Epithelial cell of proximal tubule (primary cell): ENCODE results near the gene SELENBP1. TPM values are rescaled to one million over a fixed set of nuclear protein-coding genes. Genes with fewer than 3 reads are reported as not detected.

Experiments used
- DNase-seq: peaks from one replicate; pipeline ENCODE4 v3.0.0-alpha.2; 2011; ENCODE audit warnings: low read depth
- H3K4me3 ChIP-seq: 2 replicates; pipeline ENCODE4 v1.5.1; 2011; ENCODE audit warnings: low read depth, mild to moderate bottlenecking, low read length
- CTCF ChIP-seq: conservative IDR thresholded peaks from 2 replicates; pipeline ENCODE4 v1.5.1; 2012; ENCODE audit warnings: low read depth, mild to moderate bottlenecking, low read length
- total RNA-seq: library from RNA; depleted of rRNA; stranded (reverse); fragments of >200 nt; gene quantifications from 2 replicates; pipeline ENCODE4 v1.2.3, GENCODE V29; 2015

The SELENBP1 gene
- total RNA-seq, 1 donor from 2014 or later = 5.9 TPM

GRCh38 chr1:151343587-151343986, 28.9 kb downstream of the SELENBP1 start:
- no peak for TF ChIP-seq CTCF
- DNase-seq = no peak
- H3K4me3 ChIP-seq = no peak overlapping the region

GRCh38 chr1:151342569-151342968, 29.9 kb downstream of the SELENBP1 start:
- no peak overlapping the region for H3K4me3 ChIP-seq
- DNase-seq = no peak
- no peak for TF ChIP-seq CTCF

- no peak overlapping the region for H3K4me3 ChIP-seq
- no peak for DNase-seq
- TF ChIP-seq CTCF = no peak
These were observed 30.5 kb downstream of the SELENBP1 start for GRCh38 chr1:151342021-151342420.

- TF ChIP-seq CTCF = peak; percentile 79
- peak; percentile 39 for DNase-seq
- no peak overlapping the region for H3K4me3 ChIP-seq
These were observed 31.4 kb downstream of the SELENBP1 start for GRCh38 chr1:151340870-151341754.

GRCh38 chr1:151336556-151336955, 35.9 kb downstream of the SELENBP1 start:
- no peak overlapping the region for H3K4me3 ChIP-seq
- DNase-seq = no peak
- TF ChIP-seq CTCF = no peak

GRCh38 chr1:151334822-151335221, 37.7 kb downstream of the SELENBP1 start:
- DNase-seq = no peak
- TF ChIP-seq CTCF = no peak
- H3K4me3 ChIP-seq = no peak overlapping the region
